Renal pelvis (tissue), 12 donors: Measurements from ENCODE around the gene GTPBP8. TPM values are rescaled to one million over a fixed set of nuclear protein-coding genes. Genes with fewer than 3 reads are reported as not detected.
A peak's percentile ranks its signal among the peaks of the same experiment; 100 is the strongest.

ENCODE experiments used
- DNase-seq: peaks from one replicate; pipeline ENCODE4 v3.0.0-alpha.2; 2013
- long read RNA-seq, 16 experiments: transcript quantifications; one replicate each; lab custom pipeline, GENCODE V29; 2026
- polyA plus RNA-seq, 3 donors: library from polyadenylated mRNA; unstranded; fragments of 120-200 nt; gene quantifications; one replicate each; pipeline ENCODE4 v1.2.1, GENCODE V29; 2013; ENCODE audit not compliant: insufficient read length in 3 of 3

GTPBP8 gene
- 10 to 100 TPM; 22.2 to 23.5 (median 23.3) TPM for polyA plus RNA-seq
- long read RNA-seq, donor 1, transcript GTPBP8-203 (6 exons, 1,360 nt) = major isoform, 11 of 12 reads
- long read RNA-seq, donor 1, partial matches to known transcripts = 0 of 12 reads
- long read RNA-seq, donor 1, other reads (novel, unspliced or antisense) = 0 of 12 reads
- long read RNA-seq, donor 2, transcript GTPBP8-203 (6 exons, 1,360 nt) = major isoform, 17 of 24 reads
- long read RNA-seq, donor 2, partial matches to known transcripts = 0 of 24 reads
- long read RNA-seq, donor 2, other reads (novel, unspliced or antisense) = 0 of 24 reads
- long read RNA-seq, donor 3, transcript GTPBP8-203 (6 exons, 1,360 nt) = major isoform, 9 of 13 reads
- long read RNA-seq, donor 3, partial matches to known transcripts = 0 of 13 reads
- long read RNA-seq, donor 3, other reads (novel, unspliced or antisense) = 0 of 13 reads
- long read RNA-seq, donor 4, transcript GTPBP8-203 (6 exons, 1,360 nt) = major isoform, 12 of 20 reads
- long read RNA-seq, donor 4, transcript GTPBP8-202 (5 exons, 1,787 nt) = minor isoform, 6 of 20 reads
- long read RNA-seq, donor 4, partial matches to known transcripts = 0 of 20 reads
- long read RNA-seq, donor 4, other reads (novel, unspliced or antisense) = 0 of 20 reads
- long read RNA-seq, donor 5, transcript GTPBP8-203 (6 exons, 1,360 nt) = major isoform, 5 of 6 reads
- long read RNA-seq, donor 5, partial matches to known transcripts = 0 of 6 reads
- long read RNA-seq, donor 5, other reads (novel, unspliced or antisense) = 0 of 6 reads
- long read RNA-seq, donor 6, transcript GTPBP8-203 (6 exons, 1,360 nt) = major isoform, 9 of 16 reads
- long read RNA-seq, donor 6, partial matches to known transcripts = 0 of 16 reads
- long read RNA-seq, donor 6, other reads (novel, unspliced or antisense) = 0 of 16 reads
- long read RNA-seq, donor 7, transcript GTPBP8-203 (6 exons, 1,360 nt) = major isoform, 9 of 12 reads
- long read RNA-seq, donor 7, partial matches to known transcripts = 0 of 12 reads
- long read RNA-seq, donor 7, other reads (novel, unspliced or antisense) = 0 of 12 reads
- long read RNA-seq, donor 8, partial matches to known transcripts = 0 of 5 reads
- long read RNA-seq, donor 8, other reads (novel, unspliced or antisense) = 0 of 5 reads
- long read RNA-seq, donor 9, transcript GTPBP8-203 (6 exons, 1,360 nt) = major isoform, 11 of 54 reads
- long read RNA-seq, donor 9, partial matches to known transcripts = 38 of 54 reads
- long read RNA-seq, donor 9, other reads (novel, unspliced or antisense) = 0 of 54 reads
- long read RNA-seq, donor 10, transcript GTPBP8-203 (6 exons, 1,360 nt) = major isoform, 10 of 13 reads
- long read RNA-seq, donor 10, partial matches to known transcripts = 0 of 13 reads
- long read RNA-seq, donor 10, other reads (novel, unspliced or antisense) = 0 of 13 reads
- long read RNA-seq, donor 11, transcript GTPBP8-203 (6 exons, 1,360 nt) = major isoform, 9 of 10 reads
- long read RNA-seq, donor 11, partial matches to known transcripts = 0 of 10 reads
- long read RNA-seq, donor 11, other reads (novel, unspliced or antisense) = 0 of 10 reads
- long read RNA-seq, donor 12, transcript GTPBP8-203 (6 exons, 1,360 nt) = major isoform, 13 of 53 reads
- long read RNA-seq, donor 12, transcript GTPBP8-202 (5 exons, 1,787 nt) = minor isoform, 5 of 53 reads
- long read RNA-seq, donor 12, partial matches to known transcripts = 19 of 53 reads
- long read RNA-seq, donor 12, other reads (novel, unspliced or antisense) = 12 of 53 reads
- long read RNA-seq, donor 13, partial matches to known transcripts = 0 of 7 reads
- long read RNA-seq, donor 13, other reads (novel, unspliced or antisense) = 0 of 7 reads
- long read RNA-seq, donor 14 = 0 reads
- long read RNA-seq, donor 15, transcript GTPBP8-203 (6 exons, 1,360 nt) = major isoform, 10 of 13 reads
- long read RNA-seq, donor 15, partial matches to known transcripts = 0 of 13 reads
- long read RNA-seq, donor 15, other reads (novel, unspliced or antisense) = 0 of 13 reads
- long read RNA-seq, donor 16, transcript GTPBP8-202 (5 exons, 1,787 nt) = minor isoform, 5 of 24 reads
- long read RNA-seq, donor 16, transcript GTPBP8-203 (6 exons, 1,360 nt) = major isoform, 10 of 24 reads
- long read RNA-seq, donor 16, partial matches to known transcripts = 8 of 24 reads
- long read RNA-seq, donor 16, other reads (novel, unspliced or antisense) = 0 of 24 reads

GRCh38 chr3:112990672-112991602 is at the start of gene GTPBP8:
Gene GTPBP8, plus strand, starts transcription at chr3:112990984. Its CDS starts 16 bp downstream, at chr3:112991000.
- peak; percentile 92 for DNase-seq

- no peak for DNase-seq
These were observed 42.4 kb upstream of the GTPBP8 start for GRCh38 chr3:112948346-112948838.

- no peak for DNase-seq
These were observed 34.4 kb upstream of the GTPBP8 start for GRCh38 chr3:112956351-112956750.

- DNase-seq = no peak
These were observed 31.8 kb upstream of the GTPBP8 start for GRCh38 chr3:112958811-112959560.

- no peak for DNase-seq
These were observed 27.1 kb upstream of the GTPBP8 start for GRCh38 chr3:112963683-112964082.

GRCh38 chr3:112965656-112966055 is 25.1 kb upstream of the GTPBP8 start:
- no peak for DNase-seq

- DNase-seq = no peak
These were observed 24.2 kb upstream of the GTPBP8 start for GRCh38 chr3:112966633-112967032.

GRCh38 chr3:112967425-112967824 is 23.4 kb upstream of the GTPBP8 start:
- no peak for DNase-seq

GRCh38 chr3:112967828-112968227 is 23.0 kb upstream of the GTPBP8 start:
- DNase-seq = no peak

- no peak for DNase-seq
These were observed 18.6 kb upstream of the GTPBP8 start for GRCh38 chr3:112972158-112972557.

- DNase-seq = no peak
These were observed 17.2 kb upstream of the GTPBP8 start for GRCh38 chr3:112973325-112974177.

GRCh38 chr3:112974178-112974517 is 16.6 kb upstream of the GTPBP8 start:
- no peak for DNase-seq

GRCh38 chr3:112974894-112975293 is 15.9 kb upstream of the GTPBP8 start, which contains the start of gene CD200R1:
Gene CD200R1, minus strand, starts transcription at chr3:112975103. Its CDS starts 246 bp downstream, at chr3:112974857.
- DNase-seq = no peak

- DNase-seq = no peak
These were observed 14.8 kb upstream of the GTPBP8 start for GRCh38 chr3:112976001-112976400.

GRCh38 chr3:112976953-112977352 is 13.8 kb upstream of the GTPBP8 start:
- DNase-seq = no peak

- peak; percentile 39 for DNase-seq
These were observed 11.4 kb upstream of the GTPBP8 start for GRCh38 chr3:112979244-112979832.
